Stimulated activated CD8-positive, alpha-beta memory T cell treated with anti-CD3 and anti-CD28 coated beads, Interleukin-7, amount 100 ng/mL, for 24 hours (primary cell): ENCODE results near the gene MTHFS.
A peak's percentile ranks its signal among the peaks of the same experiment; 100 is the strongest.
"Not testable (repeated sequence)": the region's sequence is repeated elsewhere in the genome, so short reads cannot be mapped to it uniquely, and the experiment has no call there.

Experiments used
- DNase-seq: peaks from one replicate; pipeline ENCODE4 v3.0.0-alpha.2; 2020; ENCODE audit warnings: low read depth

Gene MTHFS

GRCh38 chr15:79896634-79897379 lies at the start of gene MTHFS:
MTHFS (minus strand) TSS chr15:79897014; CDS start chr15:79896988, 26 bp downstream.
- DNase-seq, result peak; percentile 29

DNA sequence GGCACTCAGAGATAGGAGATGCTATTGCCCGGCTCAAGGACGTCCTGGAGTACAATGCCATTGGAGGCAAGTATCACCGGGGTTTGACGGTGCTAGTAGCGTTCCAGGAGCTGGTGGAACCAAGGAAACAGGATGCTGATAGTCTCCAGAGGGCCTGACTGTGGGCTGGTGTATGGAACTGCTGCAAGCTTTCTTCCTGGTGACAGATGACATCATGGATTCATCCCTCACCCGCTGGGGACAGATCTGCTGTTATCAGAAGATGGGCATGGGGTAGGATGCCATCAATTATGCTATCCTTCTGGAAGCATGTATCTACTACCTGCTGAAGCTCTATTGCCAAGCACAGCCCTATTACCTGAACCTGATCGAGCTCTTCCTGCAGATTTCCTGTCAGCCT lies 47.8 kb upstream of the MTHFS start:
- DNase-seq, result no peak

DNA sequence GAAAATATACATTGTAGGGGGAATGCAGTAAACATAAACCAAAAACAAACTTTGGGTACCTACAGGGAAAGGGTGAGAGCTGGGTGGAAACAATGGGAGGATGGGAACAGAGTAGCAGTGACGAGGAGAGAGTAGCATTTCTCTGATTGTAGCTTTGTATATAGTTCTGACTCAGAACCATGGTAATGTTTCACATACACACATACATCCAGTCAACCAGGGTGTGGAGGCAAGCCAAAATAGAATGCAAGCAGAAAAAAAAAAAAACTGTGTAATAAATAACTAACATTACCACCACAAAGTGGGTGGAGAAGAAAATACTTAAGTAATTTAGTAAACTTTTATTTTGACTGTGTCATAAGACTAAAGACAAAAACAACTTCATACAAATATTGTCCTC lies 47.0 kb upstream of the MTHFS start:
- DNase-seq, result no peak

DNA sequence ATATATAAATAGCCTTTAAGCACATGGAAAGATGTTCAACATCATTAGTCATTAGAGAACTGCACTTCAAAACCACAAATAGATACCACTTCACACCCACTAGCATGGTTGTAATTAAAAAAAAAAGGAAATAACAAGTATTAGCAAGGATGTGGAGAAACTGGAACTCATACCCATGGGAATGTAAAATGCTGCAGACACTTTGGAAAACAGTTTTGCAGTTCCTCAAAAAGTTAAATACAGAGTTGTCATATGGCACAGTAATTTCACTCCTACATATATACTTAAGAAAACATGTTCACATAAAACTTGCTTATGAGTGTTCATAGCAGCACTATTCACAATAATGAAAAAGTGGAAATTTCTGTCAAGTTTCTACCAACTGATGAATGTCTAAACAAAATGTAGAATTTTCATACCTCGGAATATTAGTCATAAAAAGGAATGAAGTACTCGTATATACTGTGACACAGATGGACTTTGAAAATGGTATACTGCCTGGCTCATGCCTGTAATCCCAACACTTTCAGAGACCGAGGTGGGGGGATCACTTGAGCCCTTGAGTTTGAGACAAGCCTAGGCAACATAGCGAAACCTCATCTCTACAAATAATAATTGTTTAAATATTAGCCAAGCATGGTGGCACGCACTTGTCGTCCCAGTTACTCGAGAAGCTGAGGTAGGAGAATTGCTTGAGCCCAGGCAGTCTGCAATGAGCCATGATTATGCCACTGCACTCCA lies 46.1 kb upstream of the MTHFS start:
- no peak for DNase-seq

- no peak for DNase-seq
Observed at GRCh38 chr15:79939399-79939798, 42.6 kb upstream of the MTHFS start.

DNA sequence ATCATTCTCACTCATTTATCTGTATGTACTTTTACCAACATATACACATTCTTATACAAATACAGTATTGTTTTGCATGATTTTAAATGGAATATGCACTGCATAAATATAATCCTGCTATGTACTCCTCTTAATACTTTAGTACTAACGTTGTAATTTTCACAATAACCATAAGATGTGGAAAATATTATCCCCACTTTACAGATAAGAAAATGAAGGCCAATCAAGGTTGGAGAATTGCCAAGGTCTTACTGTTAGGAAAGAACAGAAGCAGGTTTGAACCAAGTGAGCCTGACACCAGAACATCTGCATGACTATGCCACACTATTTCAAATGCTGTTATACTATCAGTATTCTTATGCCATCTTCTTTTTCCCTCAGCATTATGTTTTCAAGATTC lies 41.3 kb upstream of the MTHFS start:
- DNase-seq, result no peak

DNA sequence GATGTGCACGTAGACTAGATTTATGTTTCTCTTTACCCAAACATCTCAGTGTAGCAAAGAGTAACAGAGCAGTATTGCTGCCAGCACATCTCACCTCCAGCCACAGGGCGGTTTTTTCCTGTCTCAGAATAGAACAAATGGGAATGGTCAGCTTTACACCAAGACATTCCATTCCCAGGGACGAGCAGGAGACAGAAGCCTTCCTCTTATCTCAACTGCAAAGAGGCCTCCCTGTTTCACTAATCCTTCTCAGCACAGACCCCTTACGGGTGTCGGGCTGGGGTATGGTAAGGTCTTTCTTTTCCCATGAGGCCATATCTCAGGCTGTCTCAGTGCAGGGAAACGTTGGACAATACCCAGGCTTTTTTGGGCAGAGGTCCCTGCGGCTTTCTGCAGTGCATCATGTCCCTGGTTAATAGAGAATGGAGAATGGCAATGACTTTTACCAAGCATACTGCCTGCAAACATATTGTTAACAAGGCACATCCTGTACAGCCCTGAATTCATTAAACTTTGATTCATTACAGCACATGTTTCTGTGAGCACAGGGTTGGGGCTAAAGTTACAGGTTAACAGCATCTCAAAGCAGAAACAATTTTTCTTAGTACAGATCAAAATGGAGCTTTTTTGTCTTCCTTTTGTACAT lies 38.9 kb upstream of the MTHFS start:
- not testable (repeated sequence) for DNase-seq

- no peak for DNase-seq
Observed at GRCh38 chr15:79933231-79933630, 36.4 kb upstream of the MTHFS start.

DNA sequence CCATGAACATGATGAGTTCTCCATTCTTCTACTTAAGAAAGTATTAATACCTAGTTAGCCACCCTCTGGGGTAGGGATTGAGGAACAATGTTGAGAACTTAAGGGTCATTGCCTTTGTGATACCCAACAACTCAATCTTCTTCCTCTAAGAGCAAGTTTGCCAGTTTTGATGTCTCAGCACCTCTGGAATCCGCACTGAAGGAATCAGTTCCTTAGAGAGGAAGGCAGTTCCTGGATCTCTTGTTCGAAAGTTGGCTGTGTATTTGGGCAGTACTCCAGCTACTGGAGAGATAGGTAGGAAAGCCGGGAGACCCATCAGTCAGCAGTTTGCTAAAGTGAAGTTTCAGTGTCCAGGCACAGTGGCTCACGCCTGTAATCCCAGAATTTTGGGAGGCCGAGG lies 35.6 kb upstream of the MTHFS start:
- DNase-seq, result no peak

GRCh38 chr15:79930516-79930915 lies 33.7 kb upstream of the MTHFS start:
- DNase-seq, result no peak

DNA sequence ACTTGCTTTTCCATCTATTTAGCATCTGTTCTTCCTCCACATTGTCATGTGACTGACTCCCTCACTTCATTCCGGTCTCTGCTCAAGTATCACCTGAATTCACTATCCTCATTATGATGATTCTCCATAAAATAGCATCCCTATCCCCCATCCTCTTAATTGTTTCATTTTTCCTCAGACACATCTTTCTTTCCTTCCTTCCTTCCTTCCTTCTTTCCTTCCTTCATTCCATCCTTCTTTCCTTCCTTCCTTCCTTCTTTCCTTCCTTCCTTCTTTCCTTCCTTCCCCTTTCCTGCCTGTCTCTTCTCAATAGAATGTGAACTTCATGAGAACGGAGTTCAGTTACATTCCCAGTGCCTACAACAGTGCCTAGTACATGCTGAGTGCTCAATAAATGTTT lies 32.6 kb upstream of the MTHFS start:
- no peak for DNase-seq

DNA sequence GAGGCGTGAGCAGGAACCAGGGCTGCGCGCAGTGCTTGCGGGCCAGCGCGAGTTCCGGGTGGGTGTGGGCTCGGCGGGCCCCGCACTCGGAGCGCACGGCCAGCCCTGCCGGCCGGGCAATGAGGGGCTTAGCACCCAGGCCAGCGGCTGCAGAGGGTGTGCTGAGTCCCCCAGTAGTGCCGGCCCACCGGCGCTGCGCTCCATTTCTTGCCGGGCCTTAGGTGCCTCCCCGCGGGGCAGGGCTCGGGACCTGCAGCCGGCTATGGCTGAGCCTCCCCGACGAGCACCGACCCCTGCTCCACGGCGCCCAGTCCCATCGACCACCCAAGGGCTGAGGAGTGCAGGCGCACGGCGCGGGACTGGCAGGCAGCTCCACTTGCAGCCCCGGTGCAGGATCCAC lies 29.3 kb upstream of the MTHFS start:
- not testable (repeated sequence) for DNase-seq

- DNase-seq, result no peak
Observed at GRCh38 chr15:79924379-79924778, 27.6 kb upstream of the MTHFS start.

GRCh38 chr15:79923515-79924169 lies 26.8 kb upstream of the MTHFS start:
- DNase-seq, result peak; percentile 96

- peak; percentile 46 for DNase-seq
Observed at GRCh38 chr15:79923079-79923514, 26.3 kb upstream of the MTHFS start.

- no peak for DNase-seq
Observed at GRCh38 chr15:79922512-79923078, 25.8 kb upstream of the MTHFS start.

GRCh38 chr15:79919749-79920511 lies 23.1 kb upstream of the MTHFS start:
- DNase-seq, result no peak

DNA sequence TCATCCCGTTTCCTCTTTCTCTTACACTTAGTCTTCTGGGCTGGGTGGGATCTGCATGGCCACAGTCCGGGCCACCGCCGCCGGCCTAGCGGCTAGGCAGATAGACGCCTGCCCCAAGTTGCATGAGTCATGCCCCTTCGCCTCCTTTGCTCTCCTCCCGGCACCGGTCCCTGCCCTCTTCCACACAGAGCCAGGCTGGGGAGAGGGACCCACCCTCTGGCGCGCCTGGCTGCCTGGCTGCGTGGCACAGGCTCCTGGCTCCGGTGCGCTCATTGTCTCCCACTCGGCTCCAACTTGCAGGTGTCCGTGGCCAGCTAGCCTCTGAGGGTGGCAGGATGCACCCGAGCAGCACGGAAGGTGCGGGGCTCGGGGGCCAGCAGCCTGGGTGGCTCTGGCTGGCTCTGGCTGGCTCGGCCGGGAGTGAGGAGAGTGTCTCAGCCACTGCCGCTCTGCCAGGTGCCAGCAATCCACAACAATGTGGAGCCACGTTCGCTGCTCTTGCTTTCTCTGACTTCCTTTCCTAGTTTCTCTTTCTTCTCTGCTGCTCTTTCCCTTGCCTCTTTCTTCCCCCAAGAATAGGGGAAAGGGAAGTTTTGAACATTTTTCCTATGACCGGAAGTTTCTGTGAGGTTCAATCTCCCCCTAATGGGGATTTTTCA lies 22.4 kb upstream of the MTHFS start:
- DNase-seq, result no peak

- no peak for DNase-seq
Observed at GRCh38 chr15:79918278-79918677, 21.5 kb upstream of the MTHFS start.

GRCh38 chr15:79916502-79917132 lies 19.8 kb upstream of the MTHFS start:
- no peak for DNase-seq
